Hepatocyte (in vitro differentiated cells): Measurements from ENCODE around the gene PPP1R3G. TPM values are rescaled to one million over a fixed set of nuclear protein-coding genes. Genes with fewer than 3 reads are reported as not detected.

Source experiments
- DNase-seq: peaks from one replicate; pipeline ENCODE4 v3.0.0-alpha.2; 2016; ENCODE audit warnings: low spot score
- H2AFZ ChIP-seq: fragments of 200-600 bp; sonication (generic); 2 replicates; pipeline ENCODE4 v1.6.0; 2016; ENCODE audit warnings: antibody characterized with exemption, mild to moderate bottlenecking
- H3K27ac ChIP-seq: fragments of 200-600 bp; sonication (generic); 2 replicates; pipeline ENCODE4 v1.5.1; 2016; ENCODE audit warnings: mild to moderate bottlenecking
- H3K27me3 ChIP-seq: fragments of 200-600 bp; sonication (generic); 2 replicates; pipeline ENCODE4 v1.6.1; 2016
- H3K36me3 ChIP-seq: fragments of 200-600 bp; sonication (generic); replicated peaks from 2 replicates; pipeline ENCODE4 v1.5.1; 2016; ENCODE audit warnings: low read depth; ENCODE audit not compliant: insufficient read depth
- H3K4me1 ChIP-seq: fragments of 200-600 bp; sonication (generic); 2 replicates; pipeline ENCODE4 v1.5.1; 2016; ENCODE audit warnings: mild to moderate bottlenecking, moderate library complexity; ENCODE audit not compliant: insufficient read depth
- H3K4me2 ChIP-seq: fragments of 200-600 bp; sonication (generic); 2 replicates; pipeline ENCODE4 v1.6.0; 2016
- H3K4me3 ChIP-seq: fragments of 200-600 bp; sonication (generic); 2 replicates; pipeline ENCODE4 v1.5.1; 2016; ENCODE audit warnings: mild to moderate bottlenecking
- H3K79me2 ChIP-seq: fragments of 200-600 bp; sonication (generic); 2 replicates; pipeline ENCODE4 v1.6.0; 2017; ENCODE audit warnings: mild to moderate bottlenecking
- H3K9me2 ChIP-seq: fragments of 200-600 bp; sonication (generic); replicated peaks from 2 replicates; pipeline ENCODE4 v1.6.0; 2017; ENCODE audit warnings: mild to moderate bottlenecking; ENCODE audit not compliant: insufficient read depth
- H3K9me3 ChIP-seq: fragments of 200-600 bp; sonication (generic); 2 replicates; pipeline ENCODE4 v1.5.1; 2016; ENCODE audit warnings: low read depth, mild to moderate bottlenecking
- H4K20me1 ChIP-seq: fragments of 200-600 bp; sonication (generic); 2 replicates; pipeline ENCODE4 v1.6.0; 2016; ENCODE audit warnings: mild to moderate bottlenecking; ENCODE audit not compliant: insufficient read depth, poor library complexity, severe bottlenecking
- CTCF ChIP-seq: fragments of 200-600 bp; sonication (generic); IDR thresholded peaks from 2 replicates; pipeline ENCODE4 v1.5.1; 2016; ENCODE audit warnings: antibody characterized with exemption, mild to moderate bottlenecking; ENCODE audit not compliant: poor library complexity
- EZH2 ChIP-seq: fragments of 200-600 bp; sonication (generic); IDR thresholded peaks from 2 replicates; pipeline ENCODE4 v1.6.1; 2016; ENCODE audit warnings: antibody characterized with exemption, mild to moderate bottlenecking, borderline replicate concordance
- EZH2phosphoT487 ChIP-seq: fragments of 200-600 bp; sonication (generic); IDR thresholded peaks from one replicate; pipeline ENCODE4 v1.6.1; 2018; ENCODE audit warnings: antibody characterized with exemption, mild to moderate bottlenecking, low read depth, moderate library complexity; ENCODE audit not compliant: unreplicated experiment, severe bottlenecking
- WGBS: methylation state at CpG from one replicate; pipeline ENCODE4 v1.1.6; 2016; ENCODE audit warnings: low lambda C conversion rate; ENCODE audit errors: missing lambda C conversion rate; 5-methylcytosine and 5-hydroxymethylcytosine counted together
- polyA plus RNA-seq: library from polyadenylated mRNA; unstranded; fragments of >200 nt; fragmentation: Nextera tagmentation; extraction: Ambion mirVana; gene quantifications from 2 replicates; pipeline ENCODE4 v1.2.1, GENCODE V29; 2016
- total RNA-seq: library from RNA; depleted of rRNA; stranded (reverse); fragments of >200 nt; gene quantifications from 2 replicates; pipeline ENCODE4 v1.2.3, GENCODE V29; 2014

The PPP1R3G gene
- total and polyA plus RNA-seq, 2 experiments from 2014 or later = 0.47 to 0.82 TPM

GRCh38 chr6:5061152-5061551 lies 24.0 kb upstream of the PPP1R3G start:
- Histone ChIP-seq H3K9me3 (no peaks in the 10 kb centered on the region), H2AFZ (no peak overlapping the region), H4K20me1 (no peaks in the 10 kb centered on the region), H3K79me2 (no peaks in the 10 kb centered on the region), H3K36me3 (no peaks in the 10 kb centered on the region), H3K9me2 (no peaks in the 10 kb centered on the region), H3K4me3 (no peak overlapping the region), H3K27ac (no peak overlapping the region), H3K4me1 (peaks cover 7% of the 10 kb centered on the region), H3K4me2 (no peak overlapping the region), H3K27me3 (no peaks in the 10 kb centered on the region)
- no peak for DNase-seq
- no peak for TF ChIP-seq CTCF
- no peak for TF ChIP-seq EZH2
- no peak for TF ChIP-seq EZH2phosphoT487
- WGBS = 59% methylated on average over 3 of the region's 3 CpGs

GRCh38 chr6:5063617-5064016 lies 21.5 kb upstream of the PPP1R3G start:
- H2AFZ ChIP-seq = no peak overlapping the region
- H3K27me3 ChIP-seq = no peaks in the 10 kb centered on the region
- TF ChIP-seq CTCF = no peak
- no peak for TF ChIP-seq EZH2
- TF ChIP-seq EZH2phosphoT487 = no peak
- H3K4me2 ChIP-seq = no peak overlapping the region
- H3K79me2 ChIP-seq = no peaks in the 10 kb centered on the region
- H3K9me2 ChIP-seq = no peaks in the 10 kb centered on the region
- H3K36me3 ChIP-seq = no peaks in the 10 kb centered on the region
- H4K20me1 ChIP-seq = no peaks in the 10 kb centered on the region
- peaks cover 7% of the 10 kb centered on the region for H3K4me1 ChIP-seq
- no peak for DNase-seq
- H3K4me3 ChIP-seq = no peak overlapping the region
- no peak overlapping the region for H3K27ac ChIP-seq
- no peaks in the 10 kb centered on the region for H3K9me3 ChIP-seq
- 82% methylated on average over 8 of the region's 8 CpGs for WGBS

GRCh38 chr6:5066456-5067093 lies 18.6 kb upstream of the PPP1R3G start:
- H3K4me1 ChIP-seq = no peaks in the 10 kb centered on the region
- H3K79me2 ChIP-seq = no peaks in the 10 kb centered on the region
- no peaks in the 10 kb centered on the region for H3K9me3 ChIP-seq
- no peaks in the 10 kb centered on the region for H3K9me2 ChIP-seq
- H2AFZ ChIP-seq = no peak overlapping the region
- H3K27me3 ChIP-seq = no peaks in the 10 kb centered on the region
- TF ChIP-seq EZH2 = no peak
- TF ChIP-seq CTCF = no peak
- no peak for TF ChIP-seq EZH2phosphoT487
- no peak overlapping the region for H3K27ac ChIP-seq
- DNase-seq = no peak
- H4K20me1 ChIP-seq = no peaks in the 10 kb centered on the region
- 91% methylated on average over 24 of the region's 24 CpGs for WGBS
- H3K4me3 ChIP-seq = no peak overlapping the region
- H3K36me3 ChIP-seq = no peaks in the 10 kb centered on the region
- H3K4me2 ChIP-seq = no peak overlapping the region
